ENCODE data around the gene LRRC46. TPM values are rescaled to one million over a fixed set of nuclear protein-coding genes. Genes with fewer than 3 reads are reported as not detected.

The LRRC46 gene
- total and polyA plus RNA-seq, 10 of the 15 experiments (the other 5 are each of a cell fraction or from before 2014, with no cell fraction given) = 0.15 to 1.8 (median 0.38) TPM; not detected in 1

DNA sequence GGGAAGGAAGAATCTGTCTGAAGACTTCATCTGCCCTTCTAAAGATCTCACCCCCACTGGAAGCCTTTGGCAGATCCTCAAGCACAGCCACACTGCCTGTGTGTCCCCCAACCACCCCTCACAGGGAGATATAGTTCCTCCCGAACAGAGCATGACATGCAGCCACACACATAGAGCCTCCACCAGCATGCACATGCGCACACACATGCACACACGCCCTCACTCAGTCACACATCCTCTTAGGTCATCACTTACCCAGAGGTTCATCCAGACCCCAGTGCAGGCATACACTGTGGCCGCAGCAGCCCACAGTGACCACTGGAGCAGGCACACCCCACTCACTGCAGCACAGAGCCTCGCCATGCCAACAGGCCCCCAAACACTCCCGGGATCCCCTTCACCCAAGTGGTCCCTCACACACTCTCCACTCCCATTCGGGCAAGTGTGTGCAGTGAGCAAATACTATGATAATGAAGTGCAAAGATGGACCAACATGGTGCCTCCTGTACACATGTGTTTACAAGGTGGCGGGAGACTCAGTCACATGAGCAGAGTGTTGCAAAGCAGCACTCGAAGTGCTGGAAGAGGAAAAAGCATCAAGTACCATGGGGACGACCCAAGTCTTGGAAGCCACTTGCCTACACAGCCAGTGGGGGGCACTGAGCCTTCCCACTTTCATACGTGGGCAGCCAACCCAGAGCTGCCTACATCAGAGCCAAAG is 36.5 kb downstream of the LRRC46 start:
- SMC1A ChIA-PET (ENCODE audit: uncharacterized antibody, unreplicated experiment) = interaction anchor here (0.6 kb wide), 1 partner anchor 136 kb away, joined by 3 read pairs; no protein-coding TSS in a partner anchor
- POLR2A ChIA-PET = interaction anchor here (0.6 kb wide), 1 partner anchor 96 kb away, joined by 5 read pairs; no protein-coding TSS in a partner anchor
- Histone ChIP-seq H3K36me3 (ENCODE audit: control insufficient read depth in 2 of 2, insufficient read depth in 2 of 2, low read length in 1 of 2) (no peaks in the 10 kb centered on the region), H3K9ac (ENCODE audit: control insufficient read depth, insufficient read depth, low read length) (no peak overlapping the region), H3K4me3 (no peak overlapping the region), H3K79me2 (ENCODE audit: control insufficient read depth, insufficient read depth, low read length) (no peaks in the 10 kb centered on the region), H3K27ac (ENCODE audit: control insufficient read depth, insufficient read depth) (no peak overlapping the region), H3K27me3 (replicated peaks in 1 of 2; ENCODE audit: control insufficient read depth in 2 of 2, insufficient read depth in 2 of 2, low read length in 1 of 2) (peaks cover 0 to 3% of the 10 kb centered on the region in 2 experiments), H3K4me2 (ENCODE audit: control insufficient read depth, insufficient read depth) (no peak overlapping the region), H4K20me1 (ENCODE audit: control insufficient read depth, insufficient read depth) (no peaks in the 10 kb centered on the region), H2AFZ (ENCODE audit: control insufficient read depth, low read depth, low read length) (no peak overlapping the region), H3K4me1 (ENCODE audit: control insufficient read depth, insufficient read depth, low read length) (no peaks in the 10 kb centered on the region; the same call in 1 of the 2 replicates), H3K9me3 (replicated peaks; ENCODE audit: control insufficient read depth, insufficient read depth, low read length) (no peaks in the 10 kb centered on the region)
- WGBS (ENCODE audit: insufficient coverage, insufficient replicate concordance, low lambda C conversion rate, missing lambda C conversion rate) = 29% methylated on average over 11 of the region's 11 CpGs
- RAD21 ChIA-PET (ENCODE audit: unreplicated experiment) = no interaction called here
- CTCF ChIA-PET = interaction anchor here (0.8 kb wide), 1 partner anchor 11 kb away, joined by 3 read pairs; no protein-coding TSS in a partner anchor
- intact Hi-C loops (cut with micrococcal nuclease; ENCODE audit: unreplicated experiment) (no loop called here), in situ Hi-C loops (cut with MboI) (no loop called here)
- no peak for DNase-seq (ENCODE audit: low read depth, low spot score)
- no TSS peak for BruUV-seq (replicated peaks)
- no peak for FAIRE-seq
- TF ChIP-seq NR2C2 (IDR thresholded peaks at IDR 0.05; ENCODE audit: borderline replicate concordance, control insufficient read depth, insufficient read length, low read depth) (no peak), SUPT20H (IDR thresholded peaks at IDR 0.05; ENCODE audit: borderline replicate concordance, control insufficient read depth, low read depth, low read length) (no peak)
- ATAC-seq = no peak

DNA sequence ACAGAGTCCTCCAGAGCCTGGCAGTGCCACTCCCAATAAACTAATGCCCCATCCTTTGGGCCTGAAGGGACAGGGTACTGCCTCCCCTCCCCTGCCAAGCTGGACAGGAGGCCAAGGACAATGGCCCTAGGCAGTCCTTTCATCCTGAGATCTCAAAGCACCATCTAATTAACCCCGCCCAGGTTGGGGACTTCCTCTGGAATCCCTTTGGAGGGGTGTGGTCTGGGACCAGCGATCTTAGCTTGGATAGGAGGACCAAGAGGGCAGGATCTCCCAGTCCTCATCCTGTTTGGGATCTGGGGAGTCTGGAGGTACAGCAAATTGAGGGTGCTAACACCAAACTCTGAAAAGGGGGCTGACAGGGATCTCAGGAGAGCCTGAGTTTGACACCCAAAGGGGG is 37.6 kb downstream of the LRRC46 start:
- RAD21 ChIA-PET (ENCODE audit: unreplicated experiment) = no interaction called here
- ATAC-seq (no peak), DNase-seq (ENCODE audit: low read depth, low spot score) (no peak), FAIRE-seq (no peak)
- in situ Hi-C loops (cut with MboI) (no loop called here), intact Hi-C loops (cut with micrococcal nuclease; ENCODE audit: unreplicated experiment) (no loop called here)
- H3K4me2 ChIP-seq (ENCODE audit: control insufficient read depth, insufficient read depth) = no peak overlapping the region
- TF ChIP-seq SP1 (IDR thresholded peaks at IDR 0.05; ENCODE audit: low read depth, low read length) (no peak), RBBP5 (conservative IDR thresholded peaks at IDR 0.05) (no peak), BMI1 (IDR thresholded peaks at IDR 0.05; ENCODE audit: borderline replicate concordance) (no peak)
- no peaks in the 10 kb centered on the region for H3K9me3 ChIP-seq (replicated peaks; ENCODE audit: control insufficient read depth, insufficient read depth, low read length)
- CTCF ChIA-PET = no interaction called here
- H3K27ac ChIP-seq (ENCODE audit: control insufficient read depth, insufficient read depth) = no peak overlapping the region
- no peak overlapping the region for H3K9ac ChIP-seq (ENCODE audit: control insufficient read depth, insufficient read depth, low read length)
- POLR2A ChIA-PET = no interaction called here
- no peak overlapping the region for H2AFZ ChIP-seq (ENCODE audit: control insufficient read depth, low read depth, low read length)
- H3K36me3 ChIP-seq (ENCODE audit: control insufficient read depth in 2 of 2, insufficient read depth in 2 of 2, low read length in 1 of 2) = no peaks in the 10 kb centered on the region
- peaks cover 0 to 7% of the 10 kb centered on the region in 2 experiments for H3K27me3 ChIP-seq (replicated peaks in 1 of 2; ENCODE audit: control insufficient read depth in 2 of 2, insufficient read depth in 2 of 2, low read length in 1 of 2)
- SMC1A ChIA-PET (ENCODE audit: uncharacterized antibody, unreplicated experiment) = no interaction called here
- no peaks in the 10 kb centered on the region for H4K20me1 ChIP-seq (ENCODE audit: control insufficient read depth, insufficient read depth)
- BruUV-seq (replicated peaks) = no TSS peak
- H3K79me2 ChIP-seq (ENCODE audit: control insufficient read depth, insufficient read depth, low read length) = no peaks in the 10 kb centered on the region
- WGBS (ENCODE audit: insufficient coverage, insufficient replicate concordance, low lambda C conversion rate, missing lambda C conversion rate) = 0% methylated on average over 2 of the region's 2 CpGs
- H3K4me3 ChIP-seq = no peak overlapping the region
- H3K4me1 ChIP-seq (ENCODE audit: control insufficient read depth, insufficient read depth, low read length) = peaks cover 6% of the 10 kb centered on the region; the same call in 1 of the 2 replicates
